Neural cell (in vitro differentiated cells): ENCODE results near the gene COL24A1. TPM values are rescaled to one million over a fixed set of nuclear protein-coding genes. Genes with fewer than 3 reads are reported as not detected.

Experiments
- H2AFZ ChIP-seq: fragments of 200-600, 300-800 bp; sonication (generic), shearing (Covaris generic); 2 replicates; pipeline ENCODE4 v1.6.0; 2014; ENCODE audit warnings: low read depth, mild to moderate bottlenecking, antibody characterized with exemption, low read length, moderate library complexity
- H3F3A ChIP-seq: fragments of 200-600 bp; shearing (Covaris generic); 2 replicates; pipeline ENCODE4 v1.6.1; 2016; ENCODE audit warnings: mild to moderate bottlenecking, moderate library complexity, mixed read lengths, antibody characterized with exemption, low read length; ENCODE audit not compliant: insufficient read depth, poor library complexity, severe bottlenecking
- H3K27ac ChIP-seq: fragments of 200-600, 300-800 bp; sonication (generic), shearing (Covaris generic); 2 replicates; pipeline ENCODE4 v1.5.1; 2014; ENCODE audit warnings: mild to moderate bottlenecking, low read length, moderate library complexity
- H3K27me3 ChIP-seq: fragments of 300-800, 200-600 bp; sonication (generic), shearing (Covaris generic); 2 replicates; pipeline ENCODE4 v1.6.0; 2014; ENCODE audit warnings: mild to moderate bottlenecking, low read depth, low read length, moderate library complexity; ENCODE audit not compliant: insufficient read depth
- H3K36me3 ChIP-seq: fragments of 300-800, 200-600 bp; sonication (generic), shearing (Covaris generic); 2 replicates; pipeline ENCODE4 v1.5.1; 2014; ENCODE audit warnings: mild to moderate bottlenecking, antibody characterized with exemption, low read length, moderate library complexity; ENCODE audit not compliant: insufficient read depth
- H3K4me2 ChIP-seq: fragments of 300-800, 200-600 bp; sonication (generic), shearing (Covaris generic); 2 replicates; pipeline ENCODE4 v1.6.0; 2014; ENCODE audit warnings: mild to moderate bottlenecking, low read length
- H3K4me3 ChIP-seq: fragments of 300-800, 200-600 bp; sonication (generic), shearing (Covaris generic); 2 replicates; pipeline ENCODE4 v1.5.1; 2014; ENCODE audit warnings: mild to moderate bottlenecking, low read length, moderate library complexity
- H3K79me2 ChIP-seq: fragments of 200-600 bp; shearing (Covaris generic); replicated peaks from 2 replicates; pipeline ENCODE4 v1.6.0; 2014; ENCODE audit warnings: mild to moderate bottlenecking, low read length, moderate library complexity; ENCODE audit not compliant: insufficient read depth
- H3K9ac ChIP-seq: fragments of 300-800, 200-600 bp; sonication (generic), shearing (Covaris generic); 2 replicates; pipeline ENCODE4 v1.6.1; 2016; ENCODE audit warnings: mild to moderate bottlenecking, low read length, mixed read lengths
- H3K9me2 ChIP-seq: fragments of 200-600 bp; shearing (Covaris generic); 2 replicates; pipeline ENCODE4 v1.6.1; 2016; ENCODE audit warnings: mild to moderate bottlenecking, low read length, mixed read lengths; ENCODE audit not compliant: insufficient read depth
- H3K9me3 ChIP-seq: fragments of 200-600, 300-800 bp; sonication (generic), shearing (Covaris generic); 2 replicates; pipeline ENCODE4 v1.6.1; 2016; ENCODE audit warnings: mild to moderate bottlenecking, mixed run types, low read length, moderate library complexity, mixed read lengths
- H4K20me1 ChIP-seq: fragments of 200-600 bp; shearing (Covaris generic); 2 replicates; pipeline ENCODE4 v1.6.1; 2016; ENCODE audit warnings: mild to moderate bottlenecking, mixed run types; ENCODE audit not compliant: insufficient read depth
- EP300 ChIP-seq: fragments of 450-650 bp; conservative IDR thresholded peaks from 2 replicates; pipeline ENCODE4 v1.6.1; 2014; ENCODE audit warnings: antibody characterized with exemption, mild to moderate bottlenecking, moderate library complexity; ENCODE audit not compliant: poor library complexity, severe bottlenecking
- EZH2 ChIP-seq: fragments of 200-600, 300-800 bp; shearing (Covaris generic), sonication (generic); IDR thresholded peaks from 2 replicates; pipeline ENCODE4 v1.6.1; 2014; ENCODE audit warnings: antibody characterized with exemption, low read length, borderline replicate concordance, mild to moderate bottlenecking; ENCODE audit not compliant: insufficient read depth, poor library complexity, severe bottlenecking
- MXI1 ChIP-seq: fragments of 450-650 bp; conservative IDR thresholded peaks from 2 replicates; pipeline ENCODE4 v1.6.1; 2014; ENCODE audit warnings: antibody characterized with exemption, mild to moderate bottlenecking; ENCODE audit not compliant: poor library complexity, severe bottlenecking
- POLR2AphosphoS5 ChIP-seq: IDR thresholded peaks from 2 replicates; pipeline ENCODE4 v1.6.1; 2012
- RAD21 ChIP-seq: fragments of 450-650 bp; conservative IDR thresholded peaks from 2 replicates; pipeline ENCODE4 v1.6.1; 2014; ENCODE audit warnings: antibody characterized with exemption, mild to moderate bottlenecking, moderate library complexity
- REST ChIP-seq: IDR thresholded peaks from 2 replicates; pipeline ENCODE4 v1.6.1; 2012; ENCODE audit warnings: borderline replicate concordance
- SMC3 ChIP-seq: fragments of 450-650 bp; conservative IDR thresholded peaks from 2 replicates; pipeline ENCODE4 v1.6.1; 2014; ENCODE audit warnings: antibody characterized with exemption, mild to moderate bottlenecking, moderate library complexity; ENCODE audit not compliant: poor library complexity
- TAF1 ChIP-seq: IDR thresholded peaks from 2 replicates; pipeline ENCODE4 v1.6.1; 2012; ENCODE audit warnings: low read depth
- polyA plus RNA-seq: library from polyadenylated mRNA; depleted of rRNA; stranded (reverse); fragments of >200 nt; gene quantifications from 2 replicates; pipeline ENCODE4 v1.2.3, GENCODE V29; 2014
- TF ChIP-seq, protein P1 (sequence below): fragments of 450-650 bp; IDR thresholded peaks from 2 replicates; pipeline ENCODE4 v1.5.1; 2014; ENCODE audit warnings: antibody characterized with exemption, mild to moderate bottlenecking, moderate library complexity; ENCODE audit not compliant: poor library complexity, severe bottlenecking

COL24A1 gene
- polyA plus RNA-seq, 1 donor from 2014 or later = 0.19 TPM

DNA sequence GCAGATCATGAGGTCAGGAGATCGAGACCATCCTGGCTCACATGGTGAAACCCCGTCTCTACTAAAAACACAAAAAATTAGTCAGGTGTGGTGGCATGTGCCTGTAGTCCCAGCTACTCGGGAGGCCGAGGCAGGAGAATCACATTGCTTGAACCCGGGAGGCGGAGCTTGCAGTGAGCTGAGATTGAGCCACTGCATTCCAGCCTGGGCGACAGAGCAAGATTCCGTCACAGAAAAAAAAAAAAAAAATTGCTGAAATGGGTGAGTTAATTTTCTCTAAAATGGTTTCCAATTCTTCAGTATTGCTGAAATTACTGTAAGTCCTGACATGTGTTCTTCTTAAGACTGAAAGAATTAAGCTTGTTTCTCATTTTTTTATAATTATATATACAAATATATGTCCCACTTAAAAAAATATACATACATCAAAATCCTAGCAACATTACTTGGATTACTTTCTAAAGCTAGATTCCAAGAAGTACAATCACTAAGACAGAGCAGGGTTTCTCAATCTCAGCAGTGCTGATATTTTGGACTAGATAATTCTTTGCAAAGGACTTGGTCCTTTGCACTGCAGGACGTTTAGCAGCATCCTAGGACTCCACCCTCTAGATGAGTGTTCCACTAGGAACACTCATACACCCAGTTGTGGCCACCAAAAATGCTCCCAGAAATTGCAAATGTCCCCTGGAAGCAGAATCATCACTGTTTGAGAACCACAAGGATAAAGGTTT lies 473.1 kb downstream of the COL24A1 start:
- Histone ChIP-seq H3K79me2 (no peaks in the 10 kb centered on the region), H2AFZ (no peak overlapping the region), H3K4me3 (no peak overlapping the region), H3K36me3 (peaks cover 3% of the 10 kb centered on the region), H3F3A (no peaks in the 10 kb centered on the region), H3K4me2 (no peak overlapping the region), H3K27me3 (no peaks in the 10 kb centered on the region), H3K9me3 (no peaks in the 10 kb centered on the region), H3K9ac (no peak overlapping the region), H3K9me2 (no peaks in the 10 kb centered on the region), H3K27ac (no peak overlapping the region), H4K20me1 (no peaks in the 10 kb centered on the region)
- TF ChIP-seq, protein P1, sequence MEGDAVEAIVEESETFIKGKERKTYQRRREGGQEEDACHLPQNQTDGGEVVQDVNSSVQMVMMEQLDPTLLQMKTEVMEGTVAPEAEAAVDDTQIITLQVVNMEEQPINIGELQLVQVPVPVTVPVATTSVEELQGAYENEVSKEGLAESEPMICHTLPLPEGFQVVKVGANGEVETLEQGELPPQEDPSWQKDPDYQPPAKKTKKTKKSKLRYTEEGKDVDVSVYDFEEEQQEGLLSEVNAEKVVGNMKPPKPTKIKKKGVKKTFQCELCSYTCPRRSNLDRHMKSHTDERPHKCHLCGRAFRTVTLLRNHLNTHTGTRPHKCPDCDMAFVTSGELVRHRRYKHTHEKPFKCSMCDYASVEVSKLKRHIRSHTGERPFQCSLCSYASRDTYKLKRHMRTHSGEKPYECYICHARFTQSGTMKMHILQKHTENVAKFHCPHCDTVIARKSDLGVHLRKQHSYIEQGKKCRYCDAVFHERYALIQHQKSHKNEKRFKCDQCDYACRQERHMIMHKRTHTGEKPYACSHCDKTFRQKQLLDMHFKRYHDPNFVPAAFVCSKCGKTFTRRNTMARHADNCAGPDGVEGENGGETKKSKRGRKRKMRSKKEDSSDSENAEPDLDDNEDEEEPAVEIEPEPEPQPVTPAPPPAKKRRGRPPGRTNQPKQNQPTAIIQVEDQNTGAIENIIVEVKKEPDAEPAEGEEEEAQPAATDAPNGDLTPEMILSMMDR = no peak
- TF ChIP-seq SMC3 = no peak
- TF ChIP-seq MXI1 = no peak
- no peak for TF ChIP-seq REST
- no peak for TF ChIP-seq EP300
- TF ChIP-seq EZH2 = no peak
- no peak for TF ChIP-seq POLR2AphosphoS5
- no peak for TF ChIP-seq TAF1
- no peak for TF ChIP-seq RAD21

- Histone ChIP-seq H3K79me2 (no peaks in the 10 kb centered on the region), H3K4me3 (no peak overlapping the region), H3K27me3 (no peaks in the 10 kb centered on the region), H3K27ac (no peak overlapping the region), H3K9ac (no peak overlapping the region), H3K4me2 (no peak overlapping the region), H3K9me2 (no peaks in the 10 kb centered on the region), H3K36me3 (peaks cover 14% of the 10 kb centered on the region), H2AFZ (no peak overlapping the region), H3K9me3 (no peaks in the 10 kb centered on the region), H3F3A (no peaks in the 10 kb centered on the region), H4K20me1 (no peaks in the 10 kb centered on the region)
- TF ChIP-seq RAD21 = no peak
- TF ChIP-seq EP300 = no peak
- no peak for TF ChIP-seq TAF1
- TF ChIP-seq REST = no peak
- TF ChIP-seq, protein P1 = no peak
- no peak for TF ChIP-seq SMC3
These were observed 475.5 kb downstream of the COL24A1 start for GRCh38 chr1:85681087-85681486.
